NCI-H1694 (cell line): Measurements from ENCODE around the gene TSHZ2.

Experiments
- DNase-seq: peaks from one replicate; lab custom pipeline; 2025; lab: John Stamatoyannopoulos, UW

The TSHZ2 gene

GRCh38 chr20:53027089-53027488 lies 54.9 kb downstream of the TSHZ2 start:
- DNase-seq, result no peak

GRCh38 chr20:53028337-53029007 lies 56.3 kb downstream of the TSHZ2 start:
- no peak for DNase-seq

GRCh38 chr20:53030061-53030460 lies 57.9 kb downstream of the TSHZ2 start:
- DNase-seq, result no peak

GRCh38 chr20:53032046-53032445 lies 59.9 kb downstream of the TSHZ2 start:
- no peak for DNase-seq

GRCh38 chr20:53032478-53032932 lies 60.3 kb downstream of the TSHZ2 start:
- no peak for DNase-seq

GRCh38 chr20:53033176-53033575 lies 61.0 kb downstream of the TSHZ2 start:
- DNase-seq, result no peak

GRCh38 chr20:53034899-53035298 lies 62.7 kb downstream of the TSHZ2 start:
- DNase-seq, result no peak

GRCh38 chr20:53036992-53037391 lies 64.8 kb downstream of the TSHZ2 start:
- no peak for DNase-seq

- no peak for DNase-seq
These were observed 65.5 kb downstream of the TSHZ2 start for GRCh38 chr20:53037621-53038020.

GRCh38 chr20:53038299-53038698 lies 66.1 kb downstream of the TSHZ2 start:
- no peak for DNase-seq

- peak; percentile 64 for DNase-seq
These were observed 68.8 kb downstream of the TSHZ2 start for GRCh38 chr20:53040693-53041589.

- DNase-seq, result no peak
These were observed 70.4 kb downstream of the TSHZ2 start for GRCh38 chr20:53042521-53042920.

GRCh38 chr20:53044296-53044695 lies 72.1 kb downstream of the TSHZ2 start:
- DNase-seq, result no peak

- DNase-seq, result no peak
These were observed 73.8 kb downstream of the TSHZ2 start for GRCh38 chr20:53045941-53046340.

- no peak for DNase-seq
These were observed 75.0 kb downstream of the TSHZ2 start for GRCh38 chr20:53047203-53047602.

- no peak for DNase-seq
These were observed 76.2 kb downstream of the TSHZ2 start for GRCh38 chr20:53048387-53048786.

- no peak for DNase-seq
These were observed 78.2 kb downstream of the TSHZ2 start for GRCh38 chr20:53050338-53050737.

GRCh38 chr20:53052380-53052779 lies 80.2 kb downstream of the TSHZ2 start:
- no peak for DNase-seq

GRCh38 chr20:53053595-53053994 lies 81.4 kb downstream of the TSHZ2 start:
- no peak for DNase-seq

GRCh38 chr20:53055367-53056067 lies 83.4 kb downstream of the TSHZ2 start:
- DNase-seq, result no peak

GRCh38 chr20:53057579-53057978 lies 85.4 kb downstream of the TSHZ2 start:
- no peak for DNase-seq

- DNase-seq, result no peak
These were observed 87.7 kb downstream of the TSHZ2 start for GRCh38 chr20:53059848-53060247.
